Measurements from ENCODE around the gene MYBPHL.

The MYBPHL gene

GRCh38 chr1:109306832-109307273, at the start of gene MYBPHL:
TSS of gene MYBPHL (minus strand) at chr1:109307011. CDS start at chr1:109306991, 20 bp downstream.
- no peak within 1 kb of the TSS for H3K27ac ChIP-seq
- DNase-seq (ENCODE audit: low spot score), result no peak
- CTCF ChIA-PET, result no interaction called here
- POLR2A ChIA-PET (ENCODE audit: low non-redundant PET), result no interaction called here
- TF ChIP-seq, protein P1, sequence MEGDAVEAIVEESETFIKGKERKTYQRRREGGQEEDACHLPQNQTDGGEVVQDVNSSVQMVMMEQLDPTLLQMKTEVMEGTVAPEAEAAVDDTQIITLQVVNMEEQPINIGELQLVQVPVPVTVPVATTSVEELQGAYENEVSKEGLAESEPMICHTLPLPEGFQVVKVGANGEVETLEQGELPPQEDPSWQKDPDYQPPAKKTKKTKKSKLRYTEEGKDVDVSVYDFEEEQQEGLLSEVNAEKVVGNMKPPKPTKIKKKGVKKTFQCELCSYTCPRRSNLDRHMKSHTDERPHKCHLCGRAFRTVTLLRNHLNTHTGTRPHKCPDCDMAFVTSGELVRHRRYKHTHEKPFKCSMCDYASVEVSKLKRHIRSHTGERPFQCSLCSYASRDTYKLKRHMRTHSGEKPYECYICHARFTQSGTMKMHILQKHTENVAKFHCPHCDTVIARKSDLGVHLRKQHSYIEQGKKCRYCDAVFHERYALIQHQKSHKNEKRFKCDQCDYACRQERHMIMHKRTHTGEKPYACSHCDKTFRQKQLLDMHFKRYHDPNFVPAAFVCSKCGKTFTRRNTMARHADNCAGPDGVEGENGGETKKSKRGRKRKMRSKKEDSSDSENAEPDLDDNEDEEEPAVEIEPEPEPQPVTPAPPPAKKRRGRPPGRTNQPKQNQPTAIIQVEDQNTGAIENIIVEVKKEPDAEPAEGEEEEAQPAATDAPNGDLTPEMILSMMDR (conservative IDR thresholded peaks at IDR 0.05; ENCODE audit: low read depth), result no peak

GRCh38 chr1:109356505-109356904, 49.7 kb upstream of the MYBPHL start:
- CTCF ChIA-PET, result no interaction called here
- POLR2A ChIA-PET (ENCODE audit: low non-redundant PET), result no interaction called here
- TF ChIP-seq, protein P1 (conservative IDR thresholded peaks at IDR 0.05; ENCODE audit: low read depth), result no peak
- DNase-seq (ENCODE audit: low spot score), result no peak
- no peak overlapping the region for H3K27ac ChIP-seq

DNA sequence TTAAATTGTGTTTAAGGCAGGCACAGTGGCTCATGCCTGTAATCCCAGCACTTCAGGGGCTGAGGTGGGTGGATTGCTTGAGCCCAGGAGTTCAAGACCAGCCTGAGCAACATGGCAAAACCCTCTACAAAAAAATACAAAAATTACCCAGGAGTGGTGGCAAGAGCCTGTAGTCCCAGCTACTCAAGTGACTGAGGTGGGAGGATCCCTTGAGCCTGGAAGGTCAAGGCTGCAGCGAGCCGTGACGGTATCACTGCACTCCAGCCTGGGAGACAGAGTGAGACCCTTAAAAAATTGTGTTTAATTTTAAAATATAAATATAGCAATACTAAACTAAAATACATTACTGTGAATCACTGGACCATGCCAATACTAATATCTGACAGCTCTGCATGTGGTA, 48.1 kb upstream of the MYBPHL start:
- TF ChIP-seq, protein P1 (conservative IDR thresholded peaks at IDR 0.05; ENCODE audit: low read depth), result no peak
- CTCF ChIA-PET, result no interaction called here
- no peak overlapping the region for H3K27ac ChIP-seq
- DNase-seq (ENCODE audit: low spot score), result no peak
- POLR2A ChIA-PET (ENCODE audit: low non-redundant PET), result no interaction called here

DNA sequence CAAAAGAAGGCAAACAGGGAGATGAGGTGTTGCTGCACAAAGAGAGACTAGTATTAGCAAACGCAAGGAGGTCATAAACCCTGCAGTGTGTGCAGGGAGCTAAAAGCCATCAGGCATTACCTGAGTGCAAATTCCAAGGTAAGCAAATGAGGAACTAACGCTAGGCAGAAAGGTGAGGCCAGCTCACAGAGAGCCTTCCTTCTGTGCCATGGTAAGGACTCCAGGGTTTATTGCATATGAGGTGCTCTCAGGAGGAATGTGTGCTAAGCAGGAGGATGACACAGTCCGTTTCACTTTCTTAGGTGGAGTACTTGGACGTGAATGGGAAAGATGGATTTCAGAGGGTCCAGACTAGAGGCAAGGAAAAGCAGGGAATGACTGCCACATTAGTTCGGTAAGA, 44.6 kb upstream of the MYBPHL start:
- no peak overlapping the region for H3K27ac ChIP-seq
- TF ChIP-seq, protein P1 (conservative IDR thresholded peaks at IDR 0.05; ENCODE audit: low read depth), result no peak
- DNase-seq (ENCODE audit: low spot score), result no peak
- ChIA-PET POLR2A (ENCODE audit: low non-redundant PET) (no interaction called here), CTCF (no interaction called here)

DNA sequence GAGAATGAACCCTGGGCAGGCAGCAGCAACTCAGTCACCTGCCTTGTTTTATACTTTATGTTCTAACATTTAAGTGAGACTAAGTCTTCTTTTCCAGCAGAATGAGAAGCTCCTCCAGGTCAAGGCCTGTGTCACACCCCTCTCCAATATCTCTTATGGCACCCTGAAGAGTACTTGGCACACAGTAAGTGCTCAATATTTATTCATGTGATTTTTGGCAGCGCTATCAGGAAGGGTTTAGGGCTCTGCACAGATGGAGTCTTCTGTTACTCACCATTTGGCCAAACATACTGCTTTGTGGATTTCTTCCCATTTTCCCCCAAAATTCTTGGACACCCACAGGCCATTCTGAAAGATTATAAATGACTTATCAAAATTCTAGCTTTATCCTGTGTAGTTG, 43.8 kb upstream of the MYBPHL start:
- TF ChIP-seq, protein P1 (conservative IDR thresholded peaks at IDR 0.05; ENCODE audit: low read depth), result no peak
- DNase-seq (ENCODE audit: low spot score), result no peak
- ChIA-PET CTCF (interaction anchor here (0.6 kb wide), 1 partner anchor 142 kb away, joined by 6 read pairs; no protein-coding TSS in a partner anchor), POLR2A (ENCODE audit: low non-redundant PET) (no interaction called here)
- no peak overlapping the region for H3K27ac ChIP-seq

GRCh38 chr1:109350182-109350581, 43.4 kb upstream of the MYBPHL start:
- ChIA-PET CTCF (interaction anchor here (0.6 kb wide), 1 partner anchor 142 kb away, joined by 6 read pairs; no protein-coding TSS in a partner anchor), POLR2A (ENCODE audit: low non-redundant PET) (no interaction called here)
- DNase-seq (ENCODE audit: low spot score), result no peak
- no peak overlapping the region for H3K27ac ChIP-seq
- TF ChIP-seq, protein P1 (conservative IDR thresholded peaks at IDR 0.05; ENCODE audit: low read depth), result no peak

- H3K27ac ChIP-seq, result no peak overlapping the region
- CTCF ChIA-PET, result no interaction called here
- DNase-seq (ENCODE audit: low spot score), result no peak
- TF ChIP-seq, protein P1 (conservative IDR thresholded peaks at IDR 0.05; ENCODE audit: low read depth), result no peak
- POLR2A ChIA-PET (ENCODE audit: low non-redundant PET), result no interaction called here
These were observed 40.7 kb upstream of the MYBPHL start for GRCh38 chr1:109347511-109347910.
